ENCODE results near the gene CAPZA2. TPM values are rescaled to one million over a fixed set of nuclear protein-coding genes. Genes with fewer than 3 reads are reported as not detected.

The CAPZA2 gene
- total RNA-seq, 6 experiments from 2014 or later = 216 to 311 (median 275) TPM

DNA sequence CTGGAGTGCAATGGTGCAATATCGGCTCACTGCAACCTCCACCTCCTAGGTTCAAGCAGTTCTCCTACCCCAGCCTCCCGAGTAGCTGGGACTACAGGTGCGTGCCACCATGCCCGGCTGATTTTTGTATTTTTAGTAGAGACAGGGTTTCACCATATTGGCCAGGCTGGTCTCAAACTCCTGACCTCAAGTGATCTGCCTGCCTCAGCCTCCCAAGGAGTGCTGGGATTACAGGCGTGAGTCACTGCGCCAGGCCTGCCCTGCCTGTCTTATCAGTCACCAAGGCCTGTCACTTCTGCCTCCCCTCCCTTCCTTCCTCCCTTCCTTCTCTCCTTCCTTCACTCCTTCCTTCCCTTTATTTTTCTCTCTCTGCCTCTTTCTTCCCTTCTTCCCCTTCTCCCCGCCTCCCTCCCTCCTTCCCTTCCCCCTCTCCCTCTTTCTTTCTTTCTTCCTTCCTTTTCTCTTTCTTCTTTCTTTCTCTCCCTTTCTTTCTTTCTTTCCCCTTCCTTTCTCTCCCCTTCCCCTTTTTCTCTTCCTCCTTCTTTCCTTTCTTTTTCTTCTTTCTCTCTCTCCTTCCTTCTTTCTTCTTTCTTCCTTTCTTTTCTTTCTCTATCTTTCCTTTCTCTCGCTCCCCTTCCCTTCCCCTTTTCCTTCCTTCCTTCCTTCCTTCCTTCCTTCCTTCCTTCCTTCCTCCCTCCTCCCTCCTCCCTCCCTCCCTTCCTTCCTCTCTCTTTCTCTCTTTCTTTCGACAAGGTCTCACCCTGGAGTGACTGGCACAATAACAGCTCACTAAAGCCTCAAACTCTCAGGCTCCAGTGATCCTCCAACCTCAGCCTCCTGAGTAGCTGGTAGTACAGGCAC lies 87.8 kb downstream of the CAPZA2 start:
- Mint-ChIP-seq H3K36me3 (ENCODE audit: low read depth) (peaks cover 3% of the 10 kb centered on the region), H3K27ac (no peak overlapping the region), H3K9me3 (no peaks in the 10 kb centered on the region), H3K4me3 (no peak overlapping the region), H3K4me1 (ENCODE audit: low read depth) (peaks cover 30% of the 10 kb centered on the region), H3K27me3 (ENCODE audit: insufficient read depth) (no peaks in the 10 kb centered on the region)
- DNase-seq = no peak
- no peak for TF ChIP-seq CTCF (IDR thresholded peaks at IDR 0.05)

DNA sequence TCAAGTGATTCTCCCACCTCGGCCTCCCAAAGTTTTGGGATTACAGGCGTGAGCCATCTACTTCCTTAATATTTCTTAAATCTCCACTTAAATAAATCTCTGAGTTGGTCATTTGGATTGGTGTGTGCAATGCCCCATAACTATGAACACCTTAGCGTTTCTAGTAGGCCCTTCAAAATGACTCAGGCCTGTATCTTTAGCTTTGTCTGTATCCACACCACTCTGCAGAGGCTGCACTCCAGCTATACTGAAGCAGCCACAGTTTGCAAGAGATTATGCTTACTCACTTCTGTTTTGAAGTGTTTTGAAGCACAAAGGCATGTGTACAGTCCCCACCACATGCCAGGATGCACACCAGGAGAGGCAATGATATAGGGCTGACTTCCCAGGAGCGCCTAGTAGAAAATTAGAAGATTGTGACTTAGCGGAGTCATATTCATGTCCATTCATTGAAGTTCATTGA lies 88.5 kb downstream of the CAPZA2 start:
- H3K27ac Mint-ChIP-seq = no peak overlapping the region
- H3K9me3 Mint-ChIP-seq = no peaks in the 10 kb centered on the region
- peaks cover 10% of the 10 kb centered on the region for H3K36me3 Mint-ChIP-seq (ENCODE audit: low read depth)
- no peak for TF ChIP-seq CTCF (IDR thresholded peaks at IDR 0.05)
- peaks cover 38% of the 10 kb centered on the region for H3K4me1 Mint-ChIP-seq (ENCODE audit: low read depth)
- no peak overlapping the region for H3K4me3 Mint-ChIP-seq
- no peaks in the 10 kb centered on the region for H3K27me3 Mint-ChIP-seq (ENCODE audit: insufficient read depth)
- DNase-seq = no peak

- H3K36me3 Mint-ChIP-seq (ENCODE audit: low read depth) = peaks cover 12% of the 10 kb centered on the region
- peak overlapping the region; percentile 13; the same call in 1 of the 2 replicates for H3K4me3 Mint-ChIP-seq
- H3K27ac Mint-ChIP-seq = no peak overlapping the region
- H3K4me1 Mint-ChIP-seq (ENCODE audit: low read depth) = peaks cover 45% of the 10 kb centered on the region
- DNase-seq = no peak
- no peaks in the 10 kb centered on the region for H3K27me3 Mint-ChIP-seq (ENCODE audit: insufficient read depth)
- TF ChIP-seq CTCF (IDR thresholded peaks at IDR 0.05) = no peak
- no peaks in the 10 kb centered on the region for H3K9me3 Mint-ChIP-seq
Observed at GRCh38 chr7:116951366-116952292, 89.2 kb downstream of the CAPZA2 start.

DNA sequence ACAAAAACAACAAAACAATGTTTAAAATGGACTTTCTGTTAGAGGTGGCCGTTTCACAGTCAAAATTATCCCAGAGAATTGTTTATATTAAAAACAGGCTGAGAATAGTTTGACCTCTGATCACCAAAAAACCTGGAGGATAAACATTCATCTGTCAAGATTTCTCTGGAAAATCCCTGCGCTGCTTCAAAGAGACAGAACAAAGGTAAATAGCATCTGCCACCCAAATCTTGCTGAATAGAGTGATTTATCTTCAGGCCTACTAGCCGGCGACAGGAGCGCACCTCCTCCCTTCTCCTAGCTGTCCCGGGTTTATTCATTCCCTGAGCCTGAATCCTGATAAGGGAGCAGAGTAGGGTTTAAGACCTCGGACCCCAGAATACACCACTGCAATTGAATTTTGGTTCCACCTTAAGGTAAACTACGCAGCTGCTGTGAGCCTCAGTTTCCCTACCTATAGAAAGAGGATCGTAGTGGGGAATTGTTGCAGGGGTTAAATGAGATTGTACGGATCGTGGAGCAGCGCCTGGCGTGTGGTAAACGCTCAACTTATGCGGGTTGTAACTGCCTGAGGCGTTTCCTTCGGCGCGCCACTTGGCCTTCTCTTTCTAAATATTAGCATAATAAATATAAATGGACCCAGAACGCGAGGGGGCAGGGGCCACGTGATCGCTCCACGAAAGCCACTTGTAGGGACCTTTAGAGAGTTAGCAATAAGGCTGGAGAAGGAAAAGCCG lies 90.4 kb downstream of the CAPZA2 start:
- TF ChIP-seq CTCF (IDR thresholded peaks at IDR 0.05) = no peak
- H3K36me3 Mint-ChIP-seq (ENCODE audit: low read depth) = peaks cover 17% of the 10 kb centered on the region
- DNase-seq = peak; percentile 38
- H3K4me1 Mint-ChIP-seq (ENCODE audit: low read depth) = peaks cover 48% of the 10 kb centered on the region
- H3K4me3 Mint-ChIP-seq = peak overlapping the region; percentile 89
- H3K27me3 Mint-ChIP-seq (ENCODE audit: insufficient read depth) = no peaks in the 10 kb centered on the region
- H3K9me3 Mint-ChIP-seq = no peaks in the 10 kb centered on the region
- peak overlapping the region; percentile 90 for H3K27ac Mint-ChIP-seq

DNA sequence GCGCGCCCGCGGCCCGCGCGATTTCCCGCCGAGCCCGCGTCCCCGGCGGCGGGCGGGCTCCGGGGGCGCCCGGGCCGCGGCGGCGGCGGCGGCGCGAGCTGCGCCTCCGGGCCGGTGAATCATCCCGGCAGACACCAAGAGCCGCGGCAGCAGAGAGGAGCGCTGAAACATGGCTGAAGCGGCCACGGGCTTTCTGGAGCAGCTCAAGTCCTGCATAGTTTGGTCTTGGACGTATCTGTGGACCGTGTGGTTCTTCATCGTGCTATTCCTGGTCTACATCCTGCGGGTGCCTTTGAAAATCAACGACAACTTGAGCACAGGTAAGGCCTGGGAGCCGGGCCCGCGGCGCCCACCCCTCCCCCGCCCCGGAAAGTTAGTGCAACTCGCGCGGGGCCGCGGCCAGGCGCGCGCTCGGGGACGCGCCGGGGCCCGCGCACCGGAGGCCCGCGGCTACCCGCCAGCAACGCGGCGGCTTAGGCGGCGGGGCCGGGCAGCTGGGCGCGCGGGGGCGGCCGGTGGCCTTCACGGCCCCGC lies 91.1 kb downstream of the CAPZA2 start, which contains the start of gene ST7:
ST7 (plus strand) TSS at position 130 of the 534 bp plus-strand sequence; CDS start at position 170, 40 bp downstream.
- peak; percentile 55 for DNase-seq
- no peaks in the 10 kb centered on the region for H3K9me3 Mint-ChIP-seq
- TF ChIP-seq CTCF (IDR thresholded peaks at IDR 0.05) = no peak
- H3K4me1 Mint-ChIP-seq (ENCODE audit: low read depth) = peaks cover 48% of the 10 kb centered on the region
- H3K36me3 Mint-ChIP-seq (ENCODE audit: low read depth) = peaks cover 17% of the 10 kb centered on the region
- H3K27ac Mint-ChIP-seq = peak within 1 kb of the TSS; percentile 99
- no peaks in the 10 kb centered on the region for H3K27me3 Mint-ChIP-seq (ENCODE audit: insufficient read depth)
- peak within 1 kb of the TSS; percentile 99 for H3K4me3 Mint-ChIP-seq

All from HFFc6 (cell line).